Breast epithelium (tissue), 4 donors: ENCODE data around the gene RASSF1. TPM values are rescaled to one million over a fixed set of nuclear protein-coding genes. Genes with fewer than 3 reads are reported as not detected.
"Not testable (repeated sequence)": the region's sequence is repeated elsewhere in the genome, so short reads cannot be mapped to it uniquely, and the experiment has no call there.

Source experiments
- DNase-seq, 2 donors: peaks; one replicate each; pipeline ENCODE4 v3.0.0-alpha.2; 2019; ENCODE audit warnings: low spot score in 2 of 2
- H3K27ac ChIP-seq, 2 donors: fragments of 200-600 bp; sonication (generic) in 1 of 2; one replicate each; pipeline ENCODE4 v1.5.1; 2016 to 2019; ENCODE audit warnings: mild to moderate bottlenecking in 1 of 2
- H3K27me3 ChIP-seq, 2 donors: fragments of 200-600 bp; sonication (generic) in 1 of 2; one replicate each; pipeline versions ENCODE4 v1.5.1 to v1.6.0; 2017 to 2019; ENCODE audit warnings: control low read depth in 1 of 2, mild to moderate bottlenecking in 1 of 2
- H3K36me3 ChIP-seq: fragments of 200-600 bp; one replicate; pipeline ENCODE4 v1.5.1; 2019
- H3K4me1 ChIP-seq, 2 donors: fragments of 200-600 bp; sonication (generic); one replicate each; pipeline ENCODE4 v1.5.1; 2016 to 2019; ENCODE audit warnings: control low read depth in 1 of 2
- H3K4me3 ChIP-seq, 3 donors: fragments of 200-600 bp; sonication (generic); 1 replicate in 2 of 3; 2 replicates in 1 of 3; pipeline ENCODE4 v1.5.1; 2016 to 2019; ENCODE audit warnings: mild to moderate bottlenecking in 3 of 3, moderate library complexity in 2 of 3
- H3K9me3 ChIP-seq, 2 donors: fragments of 200-600 bp; sonication (generic) in 1 of 2; one replicate each; pipeline ENCODE4 v1.5.1; 2016 to 2019; ENCODE audit warnings: control low read depth in 1 of 2
- POLR2A ChIP-seq: fragments of 450-650 bp; IDR thresholded peaks from one replicate; pipeline ENCODE4 v1.6.1; 2016; ENCODE audit warnings: antibody characterized with exemption, mild to moderate bottlenecking, moderate library complexity
- POLR2AphosphoS5 ChIP-seq, 3 donors: sonication (generic); formaldehyde crosslinking; IDR thresholded peaks; one replicate each; pipeline ENCODE4 v1.6.1; 2017; ENCODE audit warnings: antibody characterized with exemption in 3 of 3
- intact Hi-C: fragments of 100-400 bp; cut with DNase I; formaldehyde crosslinking; loops from one replicate; pipeline ENCODE4 v1.15.1; 2023; ENCODE audit warnings: low total_unique reads
- total RNA-seq, 3 donors: library from RNA; depleted of rRNA; stranded (reverse); fragments of >200 nt; gene quantifications; one replicate each; pipeline ENCODE4 v1.1.0, GENCODE V29; 2016
- TF ChIP-seq, protein P1 (sequence below), 3 donors: fragments of 450-650 bp; IDR thresholded peaks; one replicate each; pipeline ENCODE4 v1.5.1; 2016 to 2017; ENCODE audit warnings: antibody characterized with exemption in 3 of 3, mild to moderate bottlenecking in 3 of 3, moderate library complexity in 3 of 3

RASSF1 gene
- total RNA-seq, 3 donors from 2014 or later = 42.7 to 63.6 (median 49.8) TPM

DNA sequence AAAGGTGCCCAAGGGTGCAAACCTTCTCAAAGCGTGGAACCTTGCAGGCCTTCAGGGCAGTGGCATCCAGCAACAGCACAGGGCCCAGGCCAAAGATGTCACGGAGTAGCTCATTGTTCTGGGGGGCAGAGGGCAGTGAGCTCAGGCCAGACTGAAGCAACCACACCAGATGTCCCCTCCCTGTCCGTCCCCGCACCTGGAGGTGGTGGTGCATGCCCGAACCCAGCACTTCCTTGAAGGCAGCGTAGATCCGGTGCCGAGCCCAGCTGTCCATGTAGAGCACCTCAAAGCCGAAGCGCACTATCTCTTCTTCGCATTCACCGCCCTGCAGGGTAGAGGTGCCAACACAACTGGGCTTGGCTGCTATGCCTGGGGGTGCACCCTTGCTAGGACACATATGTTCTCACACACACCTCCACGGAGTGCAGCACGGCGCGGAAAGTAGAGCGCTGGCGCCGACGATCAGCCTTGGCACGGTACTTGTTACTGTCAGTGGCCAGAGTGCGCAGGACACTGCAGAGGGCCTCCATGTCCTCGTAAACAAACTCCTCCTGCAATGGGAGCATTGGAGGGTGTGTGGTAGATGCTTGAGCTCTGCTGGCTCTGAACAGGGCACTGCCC, 52.1 kb downstream of the RASSF1 start:
- TF ChIP-seq, protein P1, sequence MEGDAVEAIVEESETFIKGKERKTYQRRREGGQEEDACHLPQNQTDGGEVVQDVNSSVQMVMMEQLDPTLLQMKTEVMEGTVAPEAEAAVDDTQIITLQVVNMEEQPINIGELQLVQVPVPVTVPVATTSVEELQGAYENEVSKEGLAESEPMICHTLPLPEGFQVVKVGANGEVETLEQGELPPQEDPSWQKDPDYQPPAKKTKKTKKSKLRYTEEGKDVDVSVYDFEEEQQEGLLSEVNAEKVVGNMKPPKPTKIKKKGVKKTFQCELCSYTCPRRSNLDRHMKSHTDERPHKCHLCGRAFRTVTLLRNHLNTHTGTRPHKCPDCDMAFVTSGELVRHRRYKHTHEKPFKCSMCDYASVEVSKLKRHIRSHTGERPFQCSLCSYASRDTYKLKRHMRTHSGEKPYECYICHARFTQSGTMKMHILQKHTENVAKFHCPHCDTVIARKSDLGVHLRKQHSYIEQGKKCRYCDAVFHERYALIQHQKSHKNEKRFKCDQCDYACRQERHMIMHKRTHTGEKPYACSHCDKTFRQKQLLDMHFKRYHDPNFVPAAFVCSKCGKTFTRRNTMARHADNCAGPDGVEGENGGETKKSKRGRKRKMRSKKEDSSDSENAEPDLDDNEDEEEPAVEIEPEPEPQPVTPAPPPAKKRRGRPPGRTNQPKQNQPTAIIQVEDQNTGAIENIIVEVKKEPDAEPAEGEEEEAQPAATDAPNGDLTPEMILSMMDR (IDR thresholded peaks at IDR 0.05) = no peak
- TF ChIP-seq POLR2A (no peak), POLR2AphosphoS5 (IDR thresholded peaks at IDR 0.05) (no peak)
- Histone ChIP-seq H3K27me3 (no peaks in the 10 kb centered on the region), H3K36me3 (no peaks in the 10 kb centered on the region), H3K4me3 (no peak overlapping the region), H3K4me1 (peaks cover 5% of the 10 kb centered on the region in 2 donors), H3K9me3 (no peaks in the 10 kb centered on the region), H3K27ac (no peak overlapping the region)
- DNase-seq = no peak
- intact Hi-C loops = no loop called here

- intact Hi-C loops = no loop called here
- TF ChIP-seq POLR2A = no peak
- TF ChIP-seq, protein P1 (IDR thresholded peaks at IDR 0.05) = no peak
- TF ChIP-seq POLR2AphosphoS5 (IDR thresholded peaks at IDR 0.05) = no peak
Measured at GRCh38 chr3:50287262-50287661, 53.4 kb downstream of the RASSF1 start.

DNA sequence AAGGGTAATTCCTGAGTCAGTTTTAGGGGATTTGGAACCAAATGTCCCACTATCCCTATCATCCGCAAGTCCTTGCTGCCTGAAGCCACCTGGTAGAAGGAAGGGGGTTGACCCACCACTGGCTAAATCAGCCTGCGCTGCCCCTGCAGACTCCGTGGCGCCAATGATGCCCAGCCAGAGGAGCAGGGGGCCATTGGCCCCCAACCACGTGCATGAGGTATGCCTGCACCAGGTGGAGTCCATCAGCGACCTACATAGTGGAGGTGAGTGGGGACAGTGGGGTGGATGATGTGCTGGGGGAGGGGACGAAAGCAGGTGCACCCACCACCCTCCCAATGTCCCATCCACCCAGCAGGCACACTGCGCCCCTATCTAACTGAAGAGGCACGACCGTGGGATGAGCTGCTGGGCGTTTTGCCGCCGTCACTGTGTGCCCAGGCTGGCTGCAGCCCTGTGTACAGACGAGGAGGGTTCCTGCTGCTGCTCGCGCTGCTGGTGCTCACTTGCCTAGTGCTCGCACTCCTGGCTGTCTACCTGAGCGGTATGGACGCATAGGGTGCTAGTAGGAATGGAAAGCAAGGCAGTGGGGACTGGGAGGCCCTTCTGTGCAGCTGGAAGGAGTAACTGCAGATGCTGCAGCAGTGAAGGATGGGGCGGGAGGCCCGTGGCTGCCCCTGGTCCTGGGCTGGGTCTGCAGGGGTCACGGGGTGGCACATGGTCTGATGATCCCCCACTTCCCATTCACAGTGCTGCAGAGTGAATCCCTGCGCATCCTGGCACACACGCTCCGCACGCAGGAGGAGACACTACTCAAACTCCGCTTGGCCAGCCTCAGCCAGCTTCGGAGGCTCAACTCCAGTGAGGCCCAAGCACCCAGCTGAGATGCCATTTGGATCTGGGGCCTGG, 54.1 kb downstream of the RASSF1 start:
- Histone ChIP-seq H3K36me3 (no peaks in the 10 kb centered on the region), H3K27me3 (no peaks in the 10 kb centered on the region), H3K9me3 (no peaks in the 10 kb centered on the region), H3K4me1 (peaks cover 0 to 5% of the 10 kb centered on the region in 2 donors), H3K4me3 (no peak overlapping the region), H3K27ac (no peak overlapping the region)
- DNase-seq = no peak
- intact Hi-C loops = no loop called here
- TF ChIP-seq POLR2AphosphoS5 (IDR thresholded peaks at IDR 0.05) (no peak), POLR2A (no peak)
- TF ChIP-seq, protein P1 (IDR thresholded peaks at IDR 0.05) = no peak

More at GRCh38 chr3:50287262-50287661, 53.4 kb downstream of the RASSF1 start:
- H3K36me3 ChIP-seq = no peaks in the 10 kb centered on the region
- no peak overlapping the region for H3K4me3 ChIP-seq
- H3K27me3 ChIP-seq = no peaks in the 10 kb centered on the region
- no peak overlapping the region for H3K27ac ChIP-seq
- no peaks in the 10 kb centered on the region for H3K9me3 ChIP-seq
- DNase-seq = no peak
- peaks cover 0 to 5% of the 10 kb centered on the region in 2 donors for H3K4me1 ChIP-seq

GRCh38 chr3:50284121-50284520, 56.5 kb downstream of the RASSF1 start:
- H3K4me3 ChIP-seq, H3K27me3 ChIP-seq, H3K36me3 ChIP-seq, H3K4me1 ChIP-seq, H3K27ac ChIP-seq, intact Hi-C loops, DNase-seq, H3K9me3 ChIP-seq: not testable (repeated sequence)

Other genes with a start within 250 kb of the RASSF1 start
- 10 to 100 TPM in 2 of 3 donors, 1 to 10 TPM in 1; 7.7 to 49.8 (median 26.9) TPM for gene SEMA3F, start 185.5 kb downstream of the RASSF1 start, total RNA-seq
- gene GNAT1, start 149.2 kb downstream of the RASSF1 start, total RNA-seq = not detected
- 1 to 10 TPM in 1 of 3 donors, under 1 TPM in 1, not detected in 1; 0.98 to 2.5 TPM for gene SLC38A3, start 135.6 kb downstream of the RASSF1 start, total RNA-seq
- 100 to 1,000 TPM in 2 of 3 donors, 10 to 100 TPM in 1; 95.3 to 232 (median 162) TPM for gene GNAI2, start 104.6 kb downstream of the RASSF1 start, total RNA-seq
- 10 to 100 TPM; 10.1 to 17.6 (median 11.1) TPM for gene SEMA3B, start 71.7 kb downstream of the RASSF1 start, total RNA-seq
- not detected for gene LSMEM2, start 61.7 kb downstream of the RASSF1 start, total RNA-seq
- 10 to 100 TPM; 50.4 to 82.3 (median 72.7) TPM for gene IFRD2, start 48.4 kb downstream of the RASSF1 start, total RNA-seq
- gene HYAL3, start 41.4 kb downstream of the RASSF1 start, total RNA-seq = 1 to 10 TPM; 2.3 to 6.4 (median 2.7) TPM
- 1 to 10 TPM; 6.0 to 8.8 (median 8.5) TPM for gene NAA80, start 41.4 kb downstream of the RASSF1 start, total RNA-seq
- 10 to 100 TPM in 1 of 3 donors, 1 to 10 TPM in 2; 3.5 to 16.1 (median 4.8) TPM for gene HYAL1, start 37.3 kb downstream of the RASSF1 start, total RNA-seq
- gene HYAL2, start 18.1 kb downstream of the RASSF1 start, total RNA-seq = 100 to 1,000 TPM in 1 of 3 donors, 10 to 100 TPM in 2; 66.0 to 215 (median 96.0) TPM
- gene TUSC2, start 12.6 kb downstream of the RASSF1 start, total RNA-seq = 10 to 100 TPM; 18.1 to 25.9 (median 21.3) TPM
- gene ZMYND10, start 4.9 kb upstream of the RASSF1 start, total RNA-seq = 1 to 10 TPM in 2 of 3 donors, under 1 TPM in 1; 0.32 to 2.6 (median 1.9) TPM
- gene NPRL2, start 9.9 kb upstream of the RASSF1 start, total RNA-seq = 10 to 100 TPM; 17.4 to 31.5 (median 29.5) TPM
- gene CYB561D2, start 10.0 kb upstream of the RASSF1 start, total RNA-seq = 10 to 100 TPM; 23.6 to 30.1 (median 28.8) TPM
- gene TMEM115, start 18.7 kb upstream of the RASSF1 start, total RNA-seq = 10 to 100 TPM; 46.7 to 67.3 (median 47.9) TPM
- 1 to 10 TPM in 2 of 3 donors, under 1 TPM in 1; 0.80 to 2.0 (median 1.5) TPM for gene CACNA2D2, start 162.8 kb upstream of the RASSF1 start, total RNA-seq
- 10 to 100 TPM; 10.7 to 16.8 (median 15.1) TPM for gene C3orf18, start 226.9 kb upstream of the RASSF1 start, total RNA-seq
- 10 to 100 TPM in 1 of 3 donors, 1 to 10 TPM in 2; 6.1 to 10.7 (median 9.2) TPM for gene HEMK1, start 228.7 kb upstream of the RASSF1 start, total RNA-seq